ENCODE results near the gene CDPF1.

DNA sequence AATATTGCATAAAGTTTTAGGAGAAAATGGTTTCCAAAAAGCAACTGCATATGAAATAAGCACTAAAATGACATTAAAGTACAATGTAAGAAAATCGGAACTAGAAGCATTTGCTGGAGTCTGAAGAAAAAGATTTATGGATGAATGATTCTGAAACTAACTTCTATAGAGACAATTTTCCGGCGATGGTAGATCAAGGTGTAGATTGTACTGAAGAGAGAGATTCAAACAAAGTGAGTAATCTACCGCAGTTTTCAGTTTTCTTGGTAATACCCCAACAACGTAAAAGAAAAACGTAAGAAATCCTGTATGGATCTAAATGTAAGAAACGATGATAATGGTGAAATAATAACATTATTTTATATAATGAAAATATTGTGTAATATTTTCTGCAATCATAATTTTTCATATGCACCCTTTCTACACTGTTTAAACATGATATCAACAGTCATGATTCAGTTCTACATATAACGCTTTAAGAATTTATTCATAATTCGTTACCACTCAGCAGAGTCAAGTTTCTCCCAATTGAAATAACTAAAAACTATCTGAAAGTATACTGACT, 1.8 kb upstream of the CDPF1 start:
- TF ChIP-seq CTCF (optimal IDR thresholded peaks at IDR 0.05 in 1 of 3, IDR thresholded peaks at IDR 0.05 in 1 of 3, conservative IDR thresholded peaks at IDR 0.05 in 1 of 3; ENCODE audit: extremely low read depth in 1 of 3, insufficient read depth in 2 of 3, low read length in 3 of 3) = no peak
- no peak for TF ChIP-seq EZH2 (IDR thresholded peaks at IDR 0.05; ENCODE audit: low read length)

All from keratinocyte (primary cell).